GM12801 (cell line): ENCODE measurements around the gene CREB3L1.

Experiments used
- TF ChIP-seq, protein P1 (sequence below): IDR thresholded peaks from one replicate; pipeline ENCODE4 v1.5.1; 2011; ENCODE audit warnings: control low read depth; ENCODE audit not compliant: insufficient read length; ENCODE audit errors: extremely low read depth

Gene CREB3L1

GRCh38 chr11:46341454-46341853 lies 64.0 kb downstream of the CREB3L1 start:
- TF ChIP-seq, protein P1, sequence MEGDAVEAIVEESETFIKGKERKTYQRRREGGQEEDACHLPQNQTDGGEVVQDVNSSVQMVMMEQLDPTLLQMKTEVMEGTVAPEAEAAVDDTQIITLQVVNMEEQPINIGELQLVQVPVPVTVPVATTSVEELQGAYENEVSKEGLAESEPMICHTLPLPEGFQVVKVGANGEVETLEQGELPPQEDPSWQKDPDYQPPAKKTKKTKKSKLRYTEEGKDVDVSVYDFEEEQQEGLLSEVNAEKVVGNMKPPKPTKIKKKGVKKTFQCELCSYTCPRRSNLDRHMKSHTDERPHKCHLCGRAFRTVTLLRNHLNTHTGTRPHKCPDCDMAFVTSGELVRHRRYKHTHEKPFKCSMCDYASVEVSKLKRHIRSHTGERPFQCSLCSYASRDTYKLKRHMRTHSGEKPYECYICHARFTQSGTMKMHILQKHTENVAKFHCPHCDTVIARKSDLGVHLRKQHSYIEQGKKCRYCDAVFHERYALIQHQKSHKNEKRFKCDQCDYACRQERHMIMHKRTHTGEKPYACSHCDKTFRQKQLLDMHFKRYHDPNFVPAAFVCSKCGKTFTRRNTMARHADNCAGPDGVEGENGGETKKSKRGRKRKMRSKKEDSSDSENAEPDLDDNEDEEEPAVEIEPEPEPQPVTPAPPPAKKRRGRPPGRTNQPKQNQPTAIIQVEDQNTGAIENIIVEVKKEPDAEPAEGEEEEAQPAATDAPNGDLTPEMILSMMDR = no peak

DNA sequence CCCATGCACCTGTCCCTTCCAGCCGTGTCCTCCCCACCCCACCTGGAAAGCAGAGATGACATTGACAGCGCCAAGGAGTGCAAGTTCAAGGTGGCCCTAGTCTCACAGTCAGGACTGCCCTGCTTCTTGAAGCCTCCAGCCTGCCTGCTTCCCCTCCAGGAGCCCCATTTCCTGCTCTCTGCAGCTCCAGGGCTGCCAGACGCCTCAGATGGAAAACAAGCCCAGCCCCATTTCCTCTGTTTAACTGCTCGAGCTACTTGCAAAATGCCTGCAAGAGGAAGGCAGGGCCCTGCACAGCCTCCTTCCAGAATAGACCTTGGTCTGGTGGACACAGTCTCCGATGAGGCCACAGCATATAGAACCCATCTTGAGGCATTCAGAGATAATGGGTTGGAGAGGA lies 64.8 kb downstream of the CREB3L1 start:
- TF ChIP-seq, protein P1 = no peak

DNA sequence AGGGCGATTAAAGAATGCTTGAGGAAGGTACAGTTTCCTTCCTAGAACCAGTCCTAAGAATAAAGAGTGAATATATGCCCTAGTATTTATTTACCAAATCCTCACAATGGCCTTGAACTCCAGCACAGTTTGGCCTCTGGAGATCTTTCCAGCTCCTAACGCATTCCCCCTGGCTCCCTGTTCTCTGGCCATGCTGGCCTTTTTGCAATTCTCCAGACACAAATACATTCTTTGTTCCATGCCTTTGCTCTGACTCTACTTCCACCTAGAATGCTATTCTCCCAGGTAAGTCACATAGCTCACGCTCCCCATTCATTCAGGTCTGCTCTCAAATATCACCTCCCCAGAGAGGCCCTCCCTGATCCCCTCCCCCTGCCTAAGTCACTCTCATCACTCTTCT lies 66.1 kb downstream of the CREB3L1 start:
- TF ChIP-seq, protein P1 = no peak

- TF ChIP-seq, protein P1 = no peak
Observed at GRCh38 chr11:46345131-46345597, 67.7 kb downstream of the CREB3L1 start.

DNA sequence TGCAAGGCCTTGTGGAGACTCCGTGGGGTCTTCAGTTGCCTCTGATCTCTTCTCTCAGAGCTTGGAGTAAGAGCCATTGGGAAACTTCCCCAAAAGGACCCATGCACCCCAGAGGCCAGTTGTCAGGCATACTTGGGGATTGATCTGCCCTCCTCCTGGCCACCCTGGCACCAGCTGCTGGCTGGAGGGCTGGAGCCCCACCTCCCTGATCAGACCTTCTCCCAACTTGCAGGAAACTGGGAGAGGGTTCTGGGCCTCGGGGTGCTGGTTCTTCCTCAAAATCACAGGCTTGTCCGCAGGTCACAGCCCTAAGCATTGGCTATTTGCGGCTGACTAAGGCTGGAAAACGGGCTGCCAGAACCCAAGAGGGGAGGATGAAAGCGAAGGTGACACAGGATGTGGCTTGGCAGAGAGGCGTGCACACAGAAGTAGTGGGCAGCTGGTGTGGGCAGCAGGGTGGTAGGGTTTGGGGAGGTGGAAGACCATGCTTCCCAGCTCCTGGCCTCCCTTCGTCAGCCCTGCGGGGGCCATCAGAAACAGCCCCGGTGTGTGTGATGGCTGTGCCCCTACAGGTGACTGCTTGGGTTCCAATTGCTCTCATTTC lies 68.5 kb downstream of the CREB3L1 start:
- TF ChIP-seq, protein P1 = no peak

DNA sequence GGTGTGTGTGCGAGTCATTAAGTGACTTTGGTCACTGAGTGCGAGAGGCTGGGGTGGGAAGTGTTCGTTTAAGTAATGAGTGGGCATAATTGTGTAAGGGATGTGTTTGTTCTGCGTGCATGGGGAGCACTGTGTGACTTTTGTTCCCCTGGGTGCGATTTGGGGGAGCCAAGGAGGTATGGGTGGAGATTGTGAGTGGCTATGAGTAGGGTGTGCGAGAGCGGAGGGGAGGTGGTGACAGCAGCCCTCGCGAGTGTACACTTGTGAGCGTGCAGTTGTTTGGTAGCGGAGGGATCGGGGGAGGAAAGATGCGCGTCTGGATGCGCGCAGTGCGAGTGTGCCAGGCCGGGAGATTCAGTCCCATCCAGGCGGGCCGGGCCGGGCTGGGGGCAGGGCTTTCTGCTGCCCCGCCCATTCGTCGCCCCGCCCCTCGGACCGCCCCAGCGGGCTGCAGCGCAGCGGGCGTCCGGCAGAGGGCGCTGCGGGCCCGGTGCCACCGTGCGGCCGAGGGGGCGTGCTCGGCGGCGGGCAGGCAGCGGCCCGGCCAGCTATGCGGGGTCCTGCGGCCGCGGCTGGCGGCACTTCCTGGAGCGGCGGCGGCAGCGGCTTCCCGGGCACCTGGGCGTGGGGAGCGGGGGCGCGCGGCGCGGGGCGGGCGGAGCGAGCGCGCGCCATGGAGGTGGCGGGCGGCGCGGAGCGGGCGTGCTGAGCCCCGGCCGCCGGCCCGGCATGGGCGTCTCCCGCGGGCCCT lies 69.6 kb downstream of the CREB3L1 start, which contains the start of gene DGKZ:
DGKZ (plus strand) TSS at position 578 of the 751 bp plus-strand sequence. CDS start 197 bp downstream, outside the sequence.
- TF ChIP-seq, protein P1 = no peak

GRCh38 chr11:46347637-46348311 lies 70.3 kb downstream of the CREB3L1 start:
- TF ChIP-seq, protein P1 = no peak
